GM13977 (cell line): ENCODE measurements around the gene LIPE.

Experiments used
- DNase-seq: peaks from one replicate; pipeline ENCODE4 v3.0.0; 2012; ENCODE audit warnings: low spot score
- CTCF ChIP-seq: IDR thresholded peaks from 2 replicates; pipeline ENCODE4 v1.5.1; 2012; ENCODE audit warnings: mild to moderate bottlenecking, control low read depth; ENCODE audit not compliant: insufficient read depth; ENCODE audit errors: extremely low read depth, missing control alignments
- in situ Hi-C: fragments of 300-500 bp; cut with MboI; formaldehyde crosslinking; loops from one replicate; pipeline ENCODE4 v1.12.0; 2022; ENCODE audit warnings: low sequenced_read_pairs, low pct_unique_long_range_greater_than_20kb, mixed read lengths, inconsistent platforms; ENCODE audit not compliant: unreplicated experiment

LIPE gene

GRCh38 chr19:42423462-42424344 is 3.5 kb downstream of the LIPE start:
- DNase-seq = peak; percentile 96
- in situ Hi-C loops = no loop called here

GRCh38 chr19:42422901-42423461 is 4.2 kb downstream of the LIPE start:
- no peak for TF ChIP-seq CTCF
- DNase-seq = peak; percentile 60
- in situ Hi-C loops = no loop called here

More at GRCh38 chr19:42423462-42424344, 3.5 kb downstream of the LIPE start:
- no peak for TF ChIP-seq CTCF

- peak; percentile 57 for DNase-seq
- in situ Hi-C loops = no loop called here
- TF ChIP-seq CTCF = no peak
Measured at GRCh38 chr19:42422092-42422900, 4.9 kb downstream of the LIPE start.

GRCh38 chr19:42421591-42422031 is 5.6 kb downstream of the LIPE start:
- DNase-seq = no peak
- no peak for TF ChIP-seq CTCF
- in situ Hi-C loops = no loop called here

- in situ Hi-C loops = no loop called here
- DNase-seq = no peak
- no peak for TF ChIP-seq CTCF
Measured at GRCh38 chr19:42421101-42421500, 6.1 kb downstream of the LIPE start.

GRCh38 chr19:42420055-42420544 is 7.1 kb downstream of the LIPE start:
- DNase-seq = peak; percentile 88
- peak; percentile 93 for TF ChIP-seq CTCF
- in situ Hi-C loops = no loop called here
